B cell (primary cell): ENCODE measurements around the gene AFF1. TPM values are rescaled to one million over a fixed set of nuclear protein-coding genes. Genes with fewer than 3 reads are reported as not detected.

Experiments
- ATAC-seq: fragments of 200-7000 bp; cut with Tn5 transposase; one replicate; pipeline ENCODE4 v1.10.0; 2021; ENCODE audit warnings: low read depth, mild to moderate bottlenecking, moderate number of reproducible peaks, moderate library complexity
- CTCF ChIA-PET: fragments of 350-600 bp; sonication (Branson Sonifier 250); formaldehyde crosslinking; loops from one replicate; lab custom pipeline; 2021; ENCODE audit warnings: antibody characterized with exemption, inconsistent platforms; lab: Charles Lee
- POLR2A ChIA-PET: fragments of 350-600 bp; sonication (Branson Sonifier 250); formaldehyde crosslinking; loops from one replicate; lab custom pipeline; 2021; ENCODE audit warnings: antibody characterized with exemption; lab: Charles Lee
- DNase-seq: peaks from one replicate; pipeline ENCODE4 v3.0.0; 2013
- H2AFZ ChIP-seq: 2 replicates; pipeline ENCODE4 v1.6.1; 2012; ENCODE audit warnings: mild to moderate bottlenecking, low read depth, low read length; ENCODE audit not compliant: insufficient read depth, poor library complexity, severe bottlenecking
- H3K27ac ChIP-seq, 2 donors: 1 replicate in 1 of 2; 2 replicates in 1 of 2; pipeline ENCODE4 v1.5.1; 2012 to 2013; ENCODE audit warnings: low read length in 2 of 2, mild to moderate bottlenecking in 2 of 2, moderate library complexity in 1 of 2
- H3K27me3 ChIP-seq, 4 experiments: fragments of 200-600 bp in 1 of 4; sonication (generic) in 1 of 4; replicated peaks in 1 of 4; 1 replicate in 2 of 4; 2 replicates in 2 of 4; pipeline versions ENCODE4 v1.6.1 to v1.7.0; 2013 to 2016; ENCODE audit warnings: low read length in 3 of 4, mild to moderate bottlenecking in 2 of 4, mixed read lengths in 1 of 4, moderate library complexity in 1 of 4; ENCODE audit not compliant: insufficient read depth in 4 of 4, control insufficient read depth in 3 of 4; ENCODE audit errors: control extremely low read depth in 1 of 4
- H3K36me3 ChIP-seq, 2 experiments: replicated peaks in 1 of 2; 1 replicate in 1 of 2; 2 replicates in 1 of 2; pipeline versions ENCODE4 v1.6.1 to v1.7.1; 2013; ENCODE audit warnings: low read length in 1 of 2; ENCODE audit not compliant: insufficient read depth in 2 of 2, control insufficient read depth in 1 of 2; ENCODE audit errors: control extremely low read depth in 1 of 2, extremely low read depth in 1 of 2
- H3K4me1 ChIP-seq, 2 donors: fragments of 200-600 bp in 1 of 2; sonication (generic) in 1 of 2; 1 replicate in 1 of 2; 2 replicates in 1 of 2; pipeline versions ENCODE4 v1.5.1 to v1.6.1; 2013 to 2017; ENCODE audit warnings: low read length in 2 of 2; ENCODE audit not compliant: control insufficient read depth in 2 of 2, insufficient read depth in 2 of 2
- H3K4me2 ChIP-seq: replicated peaks from 2 replicates; pipeline ENCODE3; 2012; ENCODE audit warnings: mild to moderate bottlenecking, low read depth, low read length; ENCODE audit not compliant: poor library complexity, severe bottlenecking
- H3K4me3 ChIP-seq, 5 experiments: fragments of 200-600 bp in 1 of 5; sonication (generic) in 1 of 5; 1 replicate in 3 of 5; 2 replicates in 2 of 5; pipeline versions ENCODE4 v1.5.1 to v1.7.0; 2011 to 2016; ENCODE audit warnings: low read length in 4 of 5, mild to moderate bottlenecking in 4 of 5, low read depth in 2 of 5, control low read depth in 1 of 5, moderate library complexity in 1 of 5; ENCODE audit not compliant: insufficient read depth in 1 of 5; ENCODE audit errors: control extremely low read depth in 1 of 5, extremely low read depth in 1 of 5
- H3K79me2 ChIP-seq: fragments of 200-600 bp; sonication (generic); one replicate; pipeline ENCODE4 v1.6.0; 2016; ENCODE audit warnings: low read length; ENCODE audit not compliant: control insufficient read depth, insufficient read depth
- H3K9ac ChIP-seq: fragments of 200-600 bp; sonication (generic); 2 replicates; pipeline ENCODE4 v1.6.1; 2017; ENCODE audit warnings: mild to moderate bottlenecking, low read length, moderate library complexity
- H3K9me3 ChIP-seq, 3 donors: one replicate each; pipeline versions ENCODE4 v1.6.1 to v1.7.1; 2013; ENCODE audit warnings: low read length in 2 of 3; ENCODE audit not compliant: control insufficient read depth in 2 of 3, insufficient read depth in 1 of 3; ENCODE audit errors: control extremely low read depth in 1 of 3
- H4K20me1 ChIP-seq: 2 replicates; pipeline ENCODE4 v1.6.0; 2012; ENCODE audit warnings: mild to moderate bottlenecking, low read length; ENCODE audit not compliant: insufficient read depth, control insufficient read depth, poor library complexity, severe bottlenecking
- H3K27ac Mint-ChIP-seq: one replicate; pipeline ENCODE4 v1.8.0; 2021; ENCODE audit warnings: mixed read lengths
- H3K27me3 Mint-ChIP-seq: one replicate; pipeline ENCODE4 v1.8.0; 2021; ENCODE audit warnings: mixed read lengths
- H3K4me1 Mint-ChIP-seq: one replicate; pipeline ENCODE4 v1.8.0; 2021; ENCODE audit warnings: mixed read lengths
- H3K4me3 Mint-ChIP-seq: one replicate; pipeline ENCODE4 v1.8.0; 2021; ENCODE audit warnings: mixed read lengths
- H3K9me3 Mint-ChIP-seq: one replicate; pipeline ENCODE4 v1.8.0; 2022; ENCODE audit warnings: mixed read lengths; ENCODE audit not compliant: insufficient read depth
- EZH2 ChIP-seq: IDR thresholded peaks from 2 replicates; pipeline ENCODE4 v1.6.1; 2012; ENCODE audit warnings: borderline replicate concordance, low read depth, mild to moderate bottlenecking, moderate library complexity, low read length; ENCODE audit not compliant: insufficient read depth, poor library complexity, severe bottlenecking
- WGBS: methylation state at CpG from one replicate; pipeline ENCODE4 v1.1.5; 2013; ENCODE audit warnings: missing lambda C conversion rate; ENCODE audit not compliant: insufficient coverage; 5-methylcytosine and 5-hydroxymethylcytosine counted together
- intact Hi-C: fragments of 100-400 bp; cut with micrococcal nuclease; formaldehyde crosslinking; loops from one replicate; pipeline ENCODE4 v1.10.0; 2022
- polyA plus RNA-seq: library from polyadenylated mRNA; depleted of rRNA; stranded (reverse); fragments of >200 nt; gene quantifications from 2 replicates; pipeline ENCODE4 v1.2.3, GENCODE V29; 2012
- total RNA-seq, 2 donors: library from RNA; stranded (reverse); fragments of 120-200 nt in 1 of 2; gene quantifications; 1 replicate in 1 of 2; 2 replicates in 1 of 2; pipeline versions ENCODE4 v1.2.3 to v1.2.4, GENCODE V29; 2013 to 2022
- TF ChIP-seq, protein P1 (sequence below): fragments of 200-600 bp; IDR thresholded peaks from one replicate; pipeline ENCODE4 v1.8.0; 2022; ENCODE audit warnings: antibody characterized with exemption, mild to moderate bottlenecking

AFF1 gene
- total and polyA plus RNA-seq, 2 donors (not counting 1 experiment from before 2014, with no cell fraction given): 15.3 to 135 TPM

DNA sequence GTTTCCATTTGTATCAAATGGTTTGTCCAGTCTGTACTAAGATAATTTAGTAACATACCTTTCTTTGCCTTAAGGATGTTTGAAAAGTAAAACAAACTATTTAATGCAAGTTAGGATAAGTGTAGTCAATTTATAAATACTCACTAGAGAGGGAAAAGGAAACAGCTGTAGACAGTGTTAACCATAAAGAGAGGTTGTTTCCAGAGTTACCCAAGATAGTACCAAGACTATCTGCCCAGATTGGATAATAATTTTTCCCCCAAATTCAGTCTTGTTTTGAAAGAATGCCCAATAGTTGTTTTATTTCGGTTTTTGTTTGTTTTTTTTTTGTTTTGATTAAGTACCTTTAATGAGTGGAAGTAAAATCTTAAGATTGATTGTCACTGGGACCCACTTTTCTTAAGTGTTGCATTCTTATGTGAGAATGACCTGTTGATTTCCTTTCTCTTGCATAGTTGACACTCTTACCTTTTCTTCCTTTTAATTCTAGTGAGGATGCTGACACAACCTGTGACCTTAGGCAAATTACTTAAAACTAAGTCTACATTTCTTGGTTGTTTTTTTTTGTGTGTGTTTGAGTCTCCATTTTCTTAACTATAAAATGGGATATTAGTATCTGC lies 12.8 kb downstream of the AFF1 start:
- DNase-seq (no peak), ATAC-seq (no peak)
- H3K27me3 Mint-ChIP-seq: no peaks in the 10 kb centered on the region
- H3K27ac Mint-ChIP-seq: no peak overlapping the region
- Histone ChIP-seq H3K36me3 (peaks cover 0 to 3% of the 10 kb centered on the region in 2 experiments), H3K4me3 (no peak overlapping the region), H3K9me3 (no peaks in the 10 kb centered on the region), H3K4me2 (no peak overlapping the region), H3K9ac (no peak overlapping the region), H3K27me3 (no peaks in the 10 kb centered on the region), H3K27ac (no peak overlapping the region), H3K4me1 (peaks cover 18 to 36% of the 10 kb centered on the region in 2 donors), H2AFZ (no peak overlapping the region), H3K79me2 (peaks cover 75% of the 10 kb centered on the region), H4K20me1 (peaks cover 36% of the 10 kb centered on the region)
- H3K9me3 Mint-ChIP-seq: no peaks in the 10 kb centered on the region
- H3K4me1 Mint-ChIP-seq: peaks cover 47% of the 10 kb centered on the region
- intact Hi-C loops: no loop called here
- WGBS: no CpG with 5 or more reads among the region's 1 CpG
- ChIA-PET POLR2A (no interaction called here), CTCF (no interaction called here)
- TF ChIP-seq, protein P1, sequence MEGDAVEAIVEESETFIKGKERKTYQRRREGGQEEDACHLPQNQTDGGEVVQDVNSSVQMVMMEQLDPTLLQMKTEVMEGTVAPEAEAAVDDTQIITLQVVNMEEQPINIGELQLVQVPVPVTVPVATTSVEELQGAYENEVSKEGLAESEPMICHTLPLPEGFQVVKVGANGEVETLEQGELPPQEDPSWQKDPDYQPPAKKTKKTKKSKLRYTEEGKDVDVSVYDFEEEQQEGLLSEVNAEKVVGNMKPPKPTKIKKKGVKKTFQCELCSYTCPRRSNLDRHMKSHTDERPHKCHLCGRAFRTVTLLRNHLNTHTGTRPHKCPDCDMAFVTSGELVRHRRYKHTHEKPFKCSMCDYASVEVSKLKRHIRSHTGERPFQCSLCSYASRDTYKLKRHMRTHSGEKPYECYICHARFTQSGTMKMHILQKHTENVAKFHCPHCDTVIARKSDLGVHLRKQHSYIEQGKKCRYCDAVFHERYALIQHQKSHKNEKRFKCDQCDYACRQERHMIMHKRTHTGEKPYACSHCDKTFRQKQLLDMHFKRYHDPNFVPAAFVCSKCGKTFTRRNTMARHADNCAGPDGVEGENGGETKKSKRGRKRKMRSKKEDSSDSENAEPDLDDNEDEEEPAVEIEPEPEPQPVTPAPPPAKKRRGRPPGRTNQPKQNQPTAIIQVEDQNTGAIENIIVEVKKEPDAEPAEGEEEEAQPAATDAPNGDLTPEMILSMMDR: no peak
- TF ChIP-seq EZH2: no peak
- H3K4me3 Mint-ChIP-seq: no peak overlapping the region

DNA sequence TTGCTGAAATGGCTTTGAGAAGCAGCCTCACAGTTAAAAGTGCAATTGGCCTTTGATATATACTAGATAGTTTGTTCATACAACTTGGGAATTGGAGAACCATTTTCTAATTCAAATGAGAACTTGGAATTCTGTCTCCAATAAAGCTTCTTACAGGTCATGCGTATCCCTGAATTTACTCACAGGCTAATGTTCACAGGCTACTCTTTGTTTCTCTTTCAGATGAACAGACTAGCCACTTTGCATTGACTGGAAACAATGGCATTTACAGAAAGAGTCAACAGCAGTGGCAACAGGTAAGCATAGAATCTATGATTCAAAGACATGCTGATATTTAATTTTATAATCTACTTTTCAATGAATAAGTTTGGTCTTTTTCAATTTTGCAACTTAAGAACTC lies 13.5 kb downstream of the AFF1 start:
- H2AFZ ChIP-seq: no peak overlapping the region
- no peak overlapping the region for H3K9ac ChIP-seq
- no peak overlapping the region for H3K27ac ChIP-seq
- Mint-ChIP-seq H3K4me1 (peaks cover 41% of the 10 kb centered on the region), H3K9me3 (no peaks in the 10 kb centered on the region), H3K27me3 (no peaks in the 10 kb centered on the region), H3K4me3 (no peak overlapping the region), H3K27ac (no peak overlapping the region)
- peaks cover 0 to 2% of the 10 kb centered on the region in 2 experiments for H3K36me3 ChIP-seq
- TF ChIP-seq, protein P1: no peak
- no peak for TF ChIP-seq EZH2
- no peaks in the 10 kb centered on the region for H3K9me3 ChIP-seq
- 80% methylated on average over 1 of the region's 1 CpG for WGBS
- peaks cover 30% of the 10 kb centered on the region for H4K20me1 ChIP-seq
- peaks cover 15 to 30% of the 10 kb centered on the region in 2 donors for H3K4me1 ChIP-seq
- peaks cover 72% of the 10 kb centered on the region for H3K79me2 ChIP-seq
- no peaks in the 10 kb centered on the region for H3K27me3 ChIP-seq
- ATAC-seq (no peak), DNase-seq (no peak)
- no peak overlapping the region for H3K4me2 ChIP-seq
- ChIA-PET CTCF (interaction anchor here (0.8 kb wide), 1 partner anchor 1373 kb away, joined by 3 read pairs; no protein-coding TSS in a partner anchor), POLR2A (no interaction called here)
- intact Hi-C loops: no loop called here
- H3K4me3 ChIP-seq: no peak overlapping the region
